H1 (cell line): Measurements from ENCODE around the gene NR0B1. TPM values are rescaled to one million over a fixed set of nuclear protein-coding genes. Genes with fewer than 3 reads are reported as not detected.

ENCODE experiments used
- CTCF ChIA-PET: fragments of 300-600 bp; sonication (Branson Sonifier 250); formaldehyde crosslinking; loops from one replicate; lab custom pipeline; 2021; ENCODE audit not compliant: partially characterized antibody; lab: Charles Lee
- POLR2A ChIA-PET: fragments of 300-600 bp; sonication (Branson Sonifier 250); formaldehyde crosslinking; loops from one replicate; lab custom pipeline; 2021; ENCODE audit warnings: inconsistent platforms; ENCODE audit not compliant: partially characterized antibody; lab: Charles Lee
- DNase-seq, 2 experiments: peaks; one replicate each; pipeline versions ENCODE4 v3.0.0 to v3.0.0-alpha.2; 2010 to 2022; ENCODE audit warnings: low spot score in 2 of 2, low read depth in 1 of 2, mixed read lengths in 1 of 2
- FAIRE-seq: peaks from 2 replicates; lab custom pipeline; 2011; peaks lifted over from hg19 to GRCh38; lab: Jason Lieb, UNC
- H2AFZ ChIP-seq: 2 replicates; pipeline ENCODE4 v1.8.1; 2012; ENCODE audit warnings: low read length, inconsistent platforms
- H2AK5ac ChIP-seq: 2 replicates; pipeline ENCODE4 v1.6.1; 2013; ENCODE audit warnings: low read depth, low read length
- H2BK120ac ChIP-seq: replicated peaks from 2 replicates; pipeline ENCODE3; 2013; ENCODE audit warnings: low read depth, low read length, inconsistent platforms
- H2BK12ac ChIP-seq: 2 replicates; pipeline ENCODE4 v1.6.1; 2013; ENCODE audit warnings: low read depth, low read length
- H2BK15ac ChIP-seq: 2 replicates; pipeline ENCODE4 v1.6.1; 2013; ENCODE audit warnings: low read length
- H2BK20ac ChIP-seq: 2 replicates; pipeline ENCODE4 v1.6.1; 2013; ENCODE audit warnings: low read length
- H2BK5ac ChIP-seq: 2 replicates; pipeline ENCODE4 v1.6.1; 2013; ENCODE audit warnings: low read depth, low read length
- H3K14ac ChIP-seq: 2 replicates; pipeline ENCODE4 v1.6.1; 2013; ENCODE audit warnings: inconsistent platforms; ENCODE audit not compliant: insufficient read length
- H3K18ac ChIP-seq: 2 replicates; pipeline ENCODE4 v1.6.1; 2013; ENCODE audit warnings: low read length; ENCODE audit errors: extremely low read depth
- H3K23ac ChIP-seq: 2 replicates; pipeline ENCODE4 v1.6.1; 2013; ENCODE audit warnings: inconsistent platforms; ENCODE audit not compliant: insufficient read length
- H3K23me2 ChIP-seq: 2 replicates; pipeline ENCODE4 v1.6.1; 2013; ENCODE audit warnings: low read depth, low read length
- H3K27ac ChIP-seq: 2 replicates; pipeline ENCODE4 v1.6.1; 2011; ENCODE audit warnings: low read depth, low read length, inconsistent platforms
- H3K27me3 ChIP-seq, 4 experiments: replicated peaks in 1 of 4; 1 replicate in 1 of 4; 2 replicates in 3 of 4; pipeline versions ENCODE4 v1.6.1 to v1.8.1; 2011 to 2013; ENCODE audit warnings: low read length in 3 of 4, mild to moderate bottlenecking in 3 of 4, inconsistent platforms in 2 of 4, mixed read lengths in 2 of 4, moderate library complexity in 1 of 4; ENCODE audit not compliant: control insufficient read depth in 3 of 4, insufficient read depth in 3 of 4; ENCODE audit errors: extremely low read depth in 1 of 4
- H3K36me3 ChIP-seq, 4 experiments: 2 replicates each; pipeline versions ENCODE4 v1.6.1 to v1.8.1; 2011 to 2013; ENCODE audit warnings: mild to moderate bottlenecking in 4 of 4, low read length in 3 of 4, moderate library complexity in 2 of 4, control low read depth in 1 of 4, inconsistent platforms in 1 of 4; ENCODE audit not compliant: insufficient read depth in 4 of 4, control insufficient read depth in 2 of 4
- H3K4ac ChIP-seq: replicated peaks from 2 replicates; pipeline ENCODE3; 2013; ENCODE audit warnings: low read length, low read depth, mixed read lengths, inconsistent platforms; ENCODE audit not compliant: insufficient read length
- H3K4me1 ChIP-seq, 4 experiments: replicated peaks in 1 of 4; 1 replicate in 1 of 4; 2 replicates in 3 of 4; pipeline versions ENCODE4 v1.6.1 to v1.8.1; 2011 to 2013; ENCODE audit warnings: low read length in 3 of 4, inconsistent platforms in 2 of 4, mixed read lengths in 1 of 4; ENCODE audit not compliant: insufficient read depth in 4 of 4, control insufficient read depth in 3 of 4
- H3K4me2 ChIP-seq, 2 experiments: 2 replicates each; pipeline versions ENCODE4 v1.6.1 to v1.8.1; 2011 to 2013; ENCODE audit warnings: low read depth in 2 of 2, low read length in 2 of 2, control low read depth in 1 of 2, inconsistent platforms in 1 of 2, mild to moderate bottlenecking in 1 of 2; ENCODE audit not compliant: insufficient read depth in 1 of 2
- H3K4me3 ChIP-seq, 4 experiments: fragments of 200-600, 300-600 bp in 1 of 4; sonication (generic), shearing (Covaris generic), sonication (Bioruptor Twin) in 1 of 4; 2 replicates each; pipeline versions ENCODE4 v1.5.1 to v1.8.1; 2011 to 2016; ENCODE audit warnings: low read length in 4 of 4, low read depth in 3 of 4, control low read depth in 2 of 4, inconsistent platforms in 2 of 4, mild to moderate bottlenecking in 2 of 4, mixed read lengths in 1 of 4, moderate library complexity in 1 of 4; ENCODE audit not compliant: insufficient read depth in 2 of 4; ENCODE audit errors: extremely low read depth in 1 of 4
- H3K56ac ChIP-seq: replicated peaks from 2 replicates; pipeline ENCODE3; 2013; ENCODE audit warnings: low read depth, mild to moderate bottlenecking, mixed read lengths, low read length, inconsistent platforms; ENCODE audit not compliant: insufficient read length
- H3K79me1 ChIP-seq: 2 replicates; pipeline ENCODE4 v1.6.1; 2013; ENCODE audit warnings: low read depth, low read length, control low read depth
- H3K79me2 ChIP-seq, 2 experiments: 2 replicates each; pipeline versions ENCODE4 v1.6.1 to v1.8.1; 2012 to 2013; ENCODE audit warnings: low read length in 2 of 2, mild to moderate bottlenecking in 2 of 2, inconsistent platforms in 1 of 2; ENCODE audit not compliant: insufficient read depth in 2 of 2, control insufficient read depth in 1 of 2
- H3K9ac ChIP-seq, 4 experiments: replicated peaks in 1 of 4; 1 replicate in 1 of 4; 2 replicates in 3 of 4; pipeline versions ENCODE4 v1.6.1 to v1.8.1; 2011 to 2013; ENCODE audit warnings: low read depth in 3 of 4, low read length in 3 of 4, control low read depth in 2 of 4, mild to moderate bottlenecking in 2 of 4, moderate library complexity in 2 of 4, inconsistent platforms in 1 of 4; ENCODE audit errors: extremely low read depth in 1 of 4
- H3K9me3 ChIP-seq, 2 experiments: 2 replicates each; pipeline versions ENCODE4 v1.6.1 to v1.8.1; 2012 to 2013; ENCODE audit warnings: mild to moderate bottlenecking in 2 of 2, moderate library complexity in 2 of 2, control low read depth in 1 of 2, inconsistent platforms in 1 of 2, low read depth in 1 of 2, low read length in 1 of 2, mixed read lengths in 1 of 2; ENCODE audit not compliant: insufficient read depth in 2 of 2
- H4K20me1 ChIP-seq, 2 experiments: replicated peaks in 1 of 2; 2 replicates each; pipeline versions ENCODE3 to v1.8.1; 2011 to 2013; ENCODE audit warnings: inconsistent platforms in 2 of 2, low read length in 2 of 2, mild to moderate bottlenecking in 1 of 2; ENCODE audit not compliant: insufficient read depth in 2 of 2, control insufficient read depth in 1 of 2
- H4K5ac ChIP-seq: 2 replicates; pipeline ENCODE4 v1.6.1; 2013; ENCODE audit warnings: low read length, low read depth, mixed read lengths, inconsistent platforms; ENCODE audit not compliant: insufficient read length
- H4K8ac ChIP-seq: 2 replicates; pipeline ENCODE4 v1.8.0; 2013; ENCODE audit warnings: mild to moderate bottlenecking, moderate library complexity, low read length, inconsistent platforms; ENCODE audit not compliant: insufficient read depth; ENCODE audit errors: extremely low read depth
- H4K91ac ChIP-seq: replicated peaks from 2 replicates; pipeline ENCODE3; 2013; ENCODE audit warnings: low read length, mixed read lengths, inconsistent platforms; ENCODE audit not compliant: insufficient read length
- CTBP2 ChIP-seq: IDR thresholded peaks from 2 replicates; pipeline ENCODE4 v1.7.0; 2011; ENCODE audit warnings: borderline replicate concordance, mild to moderate bottlenecking, moderate library complexity, mixed read lengths, low read length; ENCODE audit not compliant: insufficient read depth, insufficient read length
- CTCF ChIP-seq, 3 experiments: IDR thresholded peaks; 1 replicate in 2 of 3; 2 replicates in 1 of 3; pipeline versions ENCODE4 v1.5.1 to v1.6.1; 2011; ENCODE audit warnings: low read length in 3 of 3, mild to moderate bottlenecking in 3 of 3, inconsistent platforms in 2 of 3, low read depth in 1 of 3, moderate library complexity in 1 of 3; ENCODE audit not compliant: insufficient read depth in 1 of 3; ENCODE audit errors: control extremely low read depth in 1 of 3
- JUND ChIP-seq: IDR thresholded peaks from 2 replicates; pipeline ENCODE4 v1.6.1; 2011; ENCODE audit warnings: mild to moderate bottlenecking, improper control_type of control experiment, low read length
- MAX ChIP-seq: IDR thresholded peaks from 2 replicates; pipeline ENCODE4 v1.6.1; 2012; ENCODE audit warnings: inconsistent platforms
- RAD21 ChIP-seq, 2 experiments: IDR thresholded peaks in 1 of 2; conservative IDR thresholded peaks in 1 of 2; 2 replicates each; pipeline ENCODE4 v1.6.1; 2011; ENCODE audit warnings: low read depth in 2 of 2, low read length in 2 of 2, improper control_type of control experiment in 1 of 2, inconsistent platforms in 1 of 2, mild to moderate bottlenecking in 1 of 2, moderate library complexity in 1 of 2
- WGBS, 2 experiments: shearing (Covaris generic) in 1 of 2; methylation state at CpG; one replicate each; pipeline versions ENCODE4 v1.1.6 to v1.1.7; 2013 to 2015; ENCODE audit warnings: low lambda C conversion rate in 2 of 2, mixed read lengths in 2 of 2, inconsistent platforms in 1 of 2, low coverage in 1 of 2, missing lambda C conversion rate in 1 of 2; ENCODE audit not compliant: insufficient replicate concordance in 2 of 2, insufficient coverage in 1 of 2, insufficient read length in 1 of 2; ENCODE audit errors: extremely low coverage in 1 of 2, missing lambda C conversion rate in 1 of 2; 5-methylcytosine and 5-hydroxymethylcytosine counted together
- polyA plus RNA-seq, 7 experiments: library from polyadenylated mRNA; depleted of rRNA in 3 of 7; stranded (reverse) in 5 of 7; unstranded in 2 of 7; fragments of >200 nt in 5 of 7; fragments of 200-250 nt in 2 of 7; gene quantifications; 1 replicate in 5 of 7; 2 replicates in 1 of 7; 4 replicates in 1 of 7; pipeline versions ENCODE4 v1.2.1 to v1.2.3, GENCODE V29; 2011 to 2013; ENCODE audit warnings: missing spikeins in 2 of 7, mixed read lengths in 2 of 7
- total RNA-seq: library from RNA; stranded (reverse); fragmentation: NEBNext Ultra II Directional; extraction: Animal tissue kit (Norgen Biotek cat#: 25700); gene quantifications from 2 replicates; pipeline ENCODE4 v1.2.1, GENCODE V29; 2021

The NR0B1 gene
- total and polyA plus RNA-seq, 2 of the 8 experiments (the other 6 are each of a cell fraction or from before 2014, with no cell fraction given) = 0.24 to 0.26 TPM

DNA sequence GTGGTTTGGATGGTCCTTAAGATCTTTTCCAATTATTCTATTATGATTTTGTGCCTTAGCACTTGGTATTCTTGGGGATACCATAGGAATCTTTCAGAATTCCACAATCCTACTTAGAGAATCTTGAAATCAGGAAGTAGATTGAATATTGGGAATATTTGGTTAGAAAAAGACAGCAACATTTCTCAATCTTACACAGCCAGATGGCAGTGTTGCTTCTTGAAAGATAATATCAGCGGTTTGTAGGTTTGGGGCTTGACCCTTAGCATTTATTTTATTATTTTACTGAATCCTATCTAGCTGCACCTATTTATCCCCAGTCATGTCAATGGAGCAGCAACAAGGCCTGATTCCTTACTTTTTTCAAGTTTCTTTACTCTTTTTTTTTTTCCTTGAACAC, 33.7 kb downstream of the NR0B1 start:
- Histone ChIP-seq H3K14ac (no peak overlapping the region), H3K56ac (no peak overlapping the region), H3K4me3 (no peak overlapping the region), H3K9ac (no peak overlapping the region), H3K36me3 (no peaks in the 10 kb centered on the region), H4K8ac (no peak overlapping the region), H2BK20ac (no peak overlapping the region), H3K79me2 (no peaks in the 10 kb centered on the region), H3K27ac (no peak overlapping the region)
- no peak for TF ChIP-seq CTBP2
- TF ChIP-seq RAD21 (IDR thresholded peaks at IDR 0.05 in 1 of 2, conservative IDR thresholded peaks at IDR 0.05 in 1 of 2; ENCODE audit: low read depth in 2 of 2, low read length in 2 of 2) = peak; percentile 54 to 57
- peak in 2 of 3 experiments; percentile 15 to 16; a peak in 2 of 4 replicates for TF ChIP-seq CTCF (IDR thresholded peaks at IDR 0.05; ENCODE audit: control extremely low read depth in 1 of 3, insufficient read depth in 1 of 3, low read depth in 1 of 3, low read length in 3 of 3)
- TF ChIP-seq MAX = no peak
- no peak for TF ChIP-seq JUND
- TF ChIP-seq, all 59 proteins: peak for 2
- H3K4me1 ChIP-seq = no peaks in the 10 kb centered on the region
- no peak overlapping the region for H3K18ac ChIP-seq
- H3K4ac ChIP-seq = no peak overlapping the region
- no peak overlapping the region for H3K4me2 ChIP-seq
- no peaks in the 10 kb centered on the region for H3K79me1 ChIP-seq
- no peak overlapping the region for H4K5ac ChIP-seq
- no peak overlapping the region for H2BK5ac ChIP-seq
- ChIA-PET CTCF (interaction anchor here (0.6 to 1.0 kb wide), 4 partner anchors 13 to 660 kb away, joined by 3 to 9 read pairs (median 4); no protein-coding TSS in a partner anchor), POLR2A (no interaction called here)
- no peak overlapping the region for H2BK120ac ChIP-seq
- no peaks in the 10 kb centered on the region for H4K20me1 ChIP-seq
- H2AFZ ChIP-seq = no peak overlapping the region
- no peak overlapping the region for H2AK5ac ChIP-seq
- H2BK12ac ChIP-seq = no peak overlapping the region
- no peaks in the 10 kb centered on the region for H3K9me3 ChIP-seq
- H4K91ac ChIP-seq = no peak overlapping the region
- H2BK15ac ChIP-seq = no peak overlapping the region
- H3K23ac ChIP-seq = no peak overlapping the region
- peak; percentile 32 for FAIRE-seq
- WGBS, 2 experiments = 38% methylated on average over 1 of the region's 1 CpG; no CpG with 5 or more reads in 1 of the 2 experiments
- H3K27me3 ChIP-seq = no peaks in the 10 kb centered on the region
- H3K23me2 ChIP-seq = no peaks in the 10 kb centered on the region
- DNase-seq = no peak
